GM18505 (cell line): Measurements from ENCODE around the gene SET.
"Not testable (repeated sequence)": the region's sequence is repeated elsewhere in the genome, so short reads cannot be mapped to it uniquely, and the experiment has no call there.

Experiments used
- ATAC-seq: cut with Tn5 transposase; IDR thresholded peaks from one replicate; pipeline ENCODE4 v1.9.1; 2021; ENCODE audit not compliant: unreplicated experiment
- POLR2A ChIP-seq: IDR thresholded peaks from 4 replicates; pipeline ENCODE4 v1.6.1; 2011; ENCODE audit warnings: borderline replicate concordance; ENCODE audit not compliant: insufficient read depth, insufficient read length; ENCODE audit errors: extremely low read depth

Gene SET, protein sequence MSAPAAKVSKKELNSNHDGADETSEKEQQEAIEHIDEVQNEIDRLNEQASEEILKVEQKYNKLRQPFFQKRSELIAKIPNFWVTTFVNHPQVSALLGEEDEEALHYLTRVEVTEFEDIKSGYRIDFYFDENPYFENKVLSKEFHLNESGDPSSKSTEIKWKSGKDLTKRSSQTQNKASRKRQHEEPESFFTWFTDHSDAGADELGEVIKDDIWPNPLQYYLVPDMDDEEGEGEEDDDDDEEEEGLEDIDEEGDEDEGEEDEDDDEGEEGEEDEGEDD

GRCh38 chr9:128688501-128689292 lies at the start of gene SET:
Gene SET (plus strand): TSS chr9:128689222. CDS start chr9:128689583, 361 bp downstream.
- peak; percentile 79 for TF ChIP-seq POLR2A
- peak; percentile 73 for ATAC-seq

DNA sequence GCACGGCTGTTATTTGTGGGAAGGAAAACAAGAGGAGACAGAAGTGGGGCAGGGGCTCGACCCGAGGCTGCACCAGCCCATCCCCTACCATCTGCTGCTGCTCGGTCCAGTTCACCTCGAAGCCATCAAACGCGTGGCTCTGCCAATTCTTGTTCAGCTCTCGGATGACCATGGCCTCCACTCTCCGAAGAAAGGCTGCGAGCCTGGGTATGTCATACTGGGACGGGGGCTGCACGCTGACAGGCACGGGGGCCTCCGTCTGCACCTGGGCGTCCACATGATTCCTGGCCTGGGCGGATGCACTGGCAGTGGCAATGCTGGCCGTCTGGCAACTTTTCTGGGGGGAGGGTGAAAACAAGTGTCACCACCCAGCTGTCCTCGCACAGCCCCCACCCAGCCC lies 48.4 kb upstream of the SET start:
- no peak for TF ChIP-seq POLR2A
- ATAC-seq, result no peak

GRCh38 chr9:128642675-128643245 lies 46.3 kb upstream of the SET start:
- no peak for TF ChIP-seq POLR2A
- no peak for ATAC-seq

DNA sequence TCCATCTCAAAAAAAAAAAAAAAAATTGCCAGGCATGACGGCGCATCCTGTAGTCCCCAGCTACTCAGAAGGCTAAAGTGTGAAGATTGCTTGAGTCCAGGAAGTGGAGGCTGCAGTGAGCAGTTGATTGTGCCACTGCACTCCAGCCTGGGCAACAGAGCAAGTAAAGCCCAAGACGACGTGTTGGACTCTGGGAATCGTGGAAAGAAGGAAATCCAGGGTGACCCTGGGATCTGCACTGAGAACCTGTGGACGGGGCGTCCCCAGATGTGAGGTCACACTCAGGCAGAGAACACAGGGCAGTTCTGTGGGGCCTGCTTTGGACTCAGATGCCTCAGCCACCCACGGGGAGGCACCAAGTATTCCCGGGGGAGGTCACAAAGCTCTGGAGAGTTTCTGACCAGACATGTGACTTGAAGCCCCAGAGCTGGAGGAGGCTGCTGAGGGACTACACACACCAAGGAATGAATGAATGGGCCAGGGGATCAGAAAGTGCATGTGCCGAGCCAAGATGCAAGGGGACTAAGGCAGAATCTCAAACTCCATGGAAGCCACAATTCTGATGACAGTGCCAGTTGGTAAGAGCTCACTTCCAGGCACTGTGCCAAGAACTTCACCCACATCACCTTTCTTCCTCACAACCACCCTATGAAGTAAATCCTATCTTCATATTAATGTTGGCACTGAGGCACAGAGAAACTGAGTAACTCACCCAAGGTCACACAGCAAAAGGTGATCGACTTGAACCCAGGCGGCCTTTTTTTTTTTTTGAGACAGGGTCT lies 45.3 kb upstream of the SET start:
- TF ChIP-seq POLR2A, result no peak
- ATAC-seq, result no peak

DNA sequence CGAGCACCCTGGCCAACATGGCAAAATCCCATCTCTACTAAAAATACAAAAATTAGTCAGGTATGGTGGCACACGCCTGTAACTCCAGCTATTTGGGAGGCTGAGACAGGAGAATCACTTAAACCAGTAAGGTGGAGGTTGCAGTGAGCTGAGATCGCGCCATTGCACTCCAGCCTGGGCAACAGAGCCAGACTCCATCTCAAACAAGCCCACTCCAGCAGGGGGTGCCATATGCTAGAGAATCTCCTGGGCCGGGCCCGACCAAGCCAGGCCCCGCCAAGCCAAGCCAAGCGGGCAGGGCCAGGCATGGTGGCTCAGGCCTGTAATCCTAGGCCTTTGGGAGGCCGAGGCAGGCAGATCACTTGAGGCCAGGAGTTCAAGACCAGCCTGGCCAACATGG lies 40.8 kb upstream of the SET start:
- not testable (repeated sequence) for ATAC-seq

- ATAC-seq, result no peak
- no peak for TF ChIP-seq POLR2A
Observed at GRCh38 chr9:128651798-128652197, 37.2 kb upstream of the SET start.

- ATAC-seq, result no peak
Observed at GRCh38 chr9:128653908-128654307, 35.1 kb upstream of the SET start.

GRCh38 chr9:128654481-128654880 lies 34.5 kb upstream of the SET start:
- ATAC-seq, result no peak
- TF ChIP-seq POLR2A, result no peak

More at GRCh38 chr9:128653908-128654307, 35.1 kb upstream of the SET start:
- TF ChIP-seq POLR2A, result no peak

DNA sequence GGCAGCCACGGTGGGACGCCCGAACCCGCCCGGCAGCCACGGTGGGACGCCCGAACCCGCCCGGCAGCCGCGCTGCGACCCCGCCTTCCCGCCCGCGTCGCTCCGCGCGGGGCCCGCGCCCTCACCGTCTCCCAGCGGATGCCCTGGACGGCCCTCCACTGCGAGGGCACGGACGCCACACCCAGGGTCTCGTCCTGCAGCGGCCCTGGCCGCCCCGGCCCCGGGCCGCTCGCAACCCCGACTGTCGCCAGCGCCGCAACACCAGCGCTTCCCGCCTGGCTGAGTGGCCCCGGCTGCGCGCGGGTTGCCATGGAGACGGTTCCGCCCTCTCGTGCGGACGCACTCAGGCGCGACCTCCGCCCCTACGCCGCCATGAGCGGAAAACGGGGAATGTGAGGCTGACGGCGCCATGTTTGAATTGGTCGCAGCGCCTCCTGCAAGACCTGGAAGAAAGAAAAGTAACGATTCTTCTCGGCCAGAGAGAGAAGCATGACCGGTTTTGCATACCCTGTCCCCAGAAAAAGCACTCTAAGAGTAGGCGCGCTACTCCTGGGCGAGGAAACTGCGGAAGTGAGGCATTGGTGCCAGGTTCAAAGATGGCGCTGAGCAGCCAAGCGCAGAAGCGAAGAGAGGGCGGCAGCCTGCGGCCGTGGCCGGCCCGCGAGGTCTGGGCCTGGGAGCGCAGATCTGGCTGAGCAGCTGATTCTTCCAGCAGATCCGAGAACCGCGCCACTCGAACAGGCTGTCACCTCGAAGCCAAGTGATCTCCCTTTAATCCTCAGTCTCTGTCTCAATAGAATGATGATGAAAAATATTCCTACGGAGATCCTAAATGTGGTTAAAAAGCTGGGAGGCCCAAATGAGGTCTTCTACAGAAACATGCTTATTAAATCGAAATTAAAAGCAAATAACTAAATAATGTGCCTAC lies 32.3 kb upstream of the SET start, which contains the start of gene DYNC2I2:
Gene DYNC2I2, minus strand, starts transcription at position 432 of the 928 bp plus-strand sequence. Its CDS starts 121 bp downstream, at position 311.
- TF ChIP-seq POLR2A, result peak; percentile 78
- ATAC-seq, result peak; percentile 59

- no peak for TF ChIP-seq POLR2A
- no peak for ATAC-seq
Observed at GRCh38 chr9:128657344-128657704, 31.7 kb upstream of the SET start.

DNA sequence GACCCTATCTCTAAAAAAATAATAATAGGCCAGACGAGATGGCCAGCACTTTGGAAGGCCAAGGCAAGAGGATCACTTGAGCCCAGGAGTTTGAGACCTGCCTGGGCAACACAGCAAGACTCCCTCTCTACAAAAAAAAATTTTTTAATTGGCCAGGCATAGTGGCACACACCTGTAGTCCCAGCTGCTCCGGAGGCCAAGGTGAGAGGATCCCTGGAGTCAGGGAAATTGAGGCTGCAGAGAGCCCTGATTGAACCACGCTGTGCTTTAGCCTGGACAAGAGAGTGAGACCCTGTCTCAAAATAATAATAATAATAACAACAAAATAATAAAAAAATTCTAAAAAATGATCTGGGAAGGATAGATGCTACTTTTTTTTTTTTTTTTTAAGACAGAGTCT lies 31.2 kb upstream of the SET start:
- ATAC-seq, result no peak
- no peak for TF ChIP-seq POLR2A

DNA sequence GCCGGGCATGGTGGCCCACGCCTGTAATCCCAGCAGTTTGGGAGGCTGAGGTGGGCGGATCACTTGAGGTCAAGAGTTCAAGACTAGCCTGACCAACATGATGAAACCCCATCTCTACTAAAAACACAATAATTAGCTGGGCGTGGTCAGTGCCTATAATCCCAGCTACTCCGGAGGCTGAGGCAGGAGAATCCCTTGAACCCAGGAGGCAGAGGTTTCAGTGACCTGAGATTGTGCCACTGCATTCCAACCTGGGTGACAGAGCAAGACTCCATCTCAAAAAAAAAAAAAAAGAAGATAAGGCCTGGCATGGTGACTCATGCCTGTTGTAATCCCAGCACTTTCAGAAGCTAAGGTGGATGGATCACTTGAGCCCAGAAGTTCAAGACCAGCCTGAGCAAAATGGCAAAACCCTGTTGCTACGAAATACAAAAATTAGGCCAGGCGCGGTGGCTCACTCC lies 22.5 kb upstream of the SET start:
- ATAC-seq, result not testable (repeated sequence)
